Transverse colon (tissue), 4 donors: ENCODE data around the gene PSMB9.

Experiments
- CTCF ChIP-seq, 5 experiments: fragments of 200-600 bp in 3 of 5; fragments of 450-650 bp in 2 of 5; sonication (generic) in 3 of 5; IDR thresholded peaks; 1 replicate in 2 of 5; 2 replicates in 3 of 5; pipeline ENCODE4 v1.5.1; 2016 to 2017; ENCODE audit warnings: antibody characterized with exemption in 5 of 5, inconsistent platforms in 3 of 5, mild to moderate bottlenecking in 2 of 5, moderate library complexity in 1 of 5
- POLR2A ChIP-seq: fragments of 450-650 bp; IDR thresholded peaks from one replicate; pipeline ENCODE4 v1.6.1; 2016; ENCODE audit warnings: antibody characterized with exemption, mild to moderate bottlenecking, moderate library complexity
- POLR2AphosphoS5 ChIP-seq, 3 donors: sonication (generic); formaldehyde crosslinking; IDR thresholded peaks; one replicate each; pipeline ENCODE4 v1.6.1; 2016; ENCODE audit warnings: antibody characterized with exemption in 3 of 3

GRCh38 chr6:32819729-32820128, 34.3 kb upstream of the PSMB9 start:
- no peak for TF ChIP-seq POLR2A
- TF ChIP-seq CTCF (IDR thresholded peaks at IDR 0.05), result no peak
- no peak for TF ChIP-seq POLR2AphosphoS5 (IDR thresholded peaks at IDR 0.05)
